Keratinocyte (primary cell): ENCODE results near the gene ZSWIM9.

Source experiments
- EZH2 ChIP-seq: IDR thresholded peaks from one replicate; pipeline ENCODE4 v1.6.1; 2012; ENCODE audit warnings: inconsistent platforms, mild to moderate bottlenecking, low read length, moderate library complexity
- TF ChIP-seq, protein P1 (sequence below), 3 experiments: IDR thresholded peaks in 1 of 3; conservative IDR thresholded peaks in 1 of 3; optimal IDR thresholded peaks in 1 of 3; 2 replicates in 2 of 3; 3 replicates in 1 of 3; pipeline versions ENCODE3 to v1.5.1; 2011; ENCODE audit warnings: low read length in 3 of 3, mild to moderate bottlenecking in 3 of 3, moderate library complexity in 2 of 3, control low read depth in 1 of 3, inconsistent platforms in 1 of 3; ENCODE audit not compliant: insufficient read depth in 2 of 3; ENCODE audit errors: extremely low read depth in 1 of 3

DNA sequence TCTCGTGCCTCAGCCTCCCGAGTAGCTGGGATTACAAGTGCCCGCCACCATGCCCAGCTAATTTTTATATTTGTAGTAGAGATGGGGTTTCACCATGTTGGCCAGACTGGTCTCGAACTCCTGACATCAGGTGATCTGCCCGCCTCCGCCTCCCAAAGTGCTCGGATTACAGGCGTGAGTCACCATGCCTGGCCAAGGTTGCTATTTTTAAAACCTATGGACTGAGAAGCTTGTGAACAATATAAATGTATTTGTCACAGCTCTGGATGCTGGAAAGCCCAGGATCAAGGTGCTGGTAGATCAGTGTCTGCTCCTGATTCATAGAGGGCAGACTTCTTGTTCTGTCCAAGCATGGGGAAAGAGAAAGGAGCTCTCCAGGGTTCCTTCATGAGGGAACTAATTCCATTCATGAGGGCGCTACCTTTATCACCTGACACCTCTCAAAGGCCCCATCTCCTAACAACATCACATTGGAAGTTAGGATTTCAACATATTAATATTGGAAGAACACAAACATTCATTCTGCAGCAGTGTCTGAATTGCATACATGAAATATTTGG is 69.2 kb downstream of the ZSWIM9 start:
- TF ChIP-seq, protein P1, sequence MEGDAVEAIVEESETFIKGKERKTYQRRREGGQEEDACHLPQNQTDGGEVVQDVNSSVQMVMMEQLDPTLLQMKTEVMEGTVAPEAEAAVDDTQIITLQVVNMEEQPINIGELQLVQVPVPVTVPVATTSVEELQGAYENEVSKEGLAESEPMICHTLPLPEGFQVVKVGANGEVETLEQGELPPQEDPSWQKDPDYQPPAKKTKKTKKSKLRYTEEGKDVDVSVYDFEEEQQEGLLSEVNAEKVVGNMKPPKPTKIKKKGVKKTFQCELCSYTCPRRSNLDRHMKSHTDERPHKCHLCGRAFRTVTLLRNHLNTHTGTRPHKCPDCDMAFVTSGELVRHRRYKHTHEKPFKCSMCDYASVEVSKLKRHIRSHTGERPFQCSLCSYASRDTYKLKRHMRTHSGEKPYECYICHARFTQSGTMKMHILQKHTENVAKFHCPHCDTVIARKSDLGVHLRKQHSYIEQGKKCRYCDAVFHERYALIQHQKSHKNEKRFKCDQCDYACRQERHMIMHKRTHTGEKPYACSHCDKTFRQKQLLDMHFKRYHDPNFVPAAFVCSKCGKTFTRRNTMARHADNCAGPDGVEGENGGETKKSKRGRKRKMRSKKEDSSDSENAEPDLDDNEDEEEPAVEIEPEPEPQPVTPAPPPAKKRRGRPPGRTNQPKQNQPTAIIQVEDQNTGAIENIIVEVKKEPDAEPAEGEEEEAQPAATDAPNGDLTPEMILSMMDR (optimal IDR thresholded peaks at IDR 0.05 in 1 of 3, IDR thresholded peaks at IDR 0.05 in 1 of 3, conservative IDR thresholded peaks at IDR 0.05 in 1 of 3; ENCODE audit: extremely low read depth in 1 of 3, insufficient read depth in 2 of 3, low read length in 3 of 3) = no peak
- TF ChIP-seq EZH2 = no peak
